Stomach smooth muscle (tissue), 2 donors: ENCODE results near the gene CAPN5.

ENCODE experiments used
- H3K27ac ChIP-seq: one replicate; pipeline ENCODE4 v1.7.0; 2013; ENCODE audit warnings: mild to moderate bottlenecking, low read length, inconsistent platforms
- H3K27me3 ChIP-seq, 2 donors: one replicate each; pipeline ENCODE4 v1.7.0; 2013; ENCODE audit warnings: low read length in 2 of 2; ENCODE audit not compliant: insufficient read depth in 2 of 2, control insufficient read depth in 1 of 2
- H3K36me3 ChIP-seq, 2 donors: one replicate each; pipeline ENCODE4 v1.7.0; 2013; ENCODE audit warnings: low read length in 2 of 2; ENCODE audit not compliant: control insufficient read depth in 2 of 2, insufficient read depth in 2 of 2
- H3K4me1 ChIP-seq: one replicate; pipeline ENCODE4 v1.7.0; 2013; ENCODE audit warnings: low read length; ENCODE audit not compliant: control insufficient read depth, insufficient read depth
- H3K4me3 ChIP-seq, 2 donors: one replicate each; pipeline ENCODE4 v1.7.0; 2013; ENCODE audit warnings: low read length in 2 of 2
- H3K9ac ChIP-seq, 2 donors: one replicate each; pipeline ENCODE4 v1.7.0; 2013; ENCODE audit warnings: low read length in 2 of 2, mild to moderate bottlenecking in 1 of 2
- H3K9me3 ChIP-seq, 2 donors: one replicate each; pipeline ENCODE4 v1.7.0; 2013; ENCODE audit warnings: low read length in 2 of 2; ENCODE audit not compliant: control insufficient read depth in 2 of 2
- donor health status: healthy.
- donor health status: Pancreatic carcinoma.

Gene CAPN5

DNA sequence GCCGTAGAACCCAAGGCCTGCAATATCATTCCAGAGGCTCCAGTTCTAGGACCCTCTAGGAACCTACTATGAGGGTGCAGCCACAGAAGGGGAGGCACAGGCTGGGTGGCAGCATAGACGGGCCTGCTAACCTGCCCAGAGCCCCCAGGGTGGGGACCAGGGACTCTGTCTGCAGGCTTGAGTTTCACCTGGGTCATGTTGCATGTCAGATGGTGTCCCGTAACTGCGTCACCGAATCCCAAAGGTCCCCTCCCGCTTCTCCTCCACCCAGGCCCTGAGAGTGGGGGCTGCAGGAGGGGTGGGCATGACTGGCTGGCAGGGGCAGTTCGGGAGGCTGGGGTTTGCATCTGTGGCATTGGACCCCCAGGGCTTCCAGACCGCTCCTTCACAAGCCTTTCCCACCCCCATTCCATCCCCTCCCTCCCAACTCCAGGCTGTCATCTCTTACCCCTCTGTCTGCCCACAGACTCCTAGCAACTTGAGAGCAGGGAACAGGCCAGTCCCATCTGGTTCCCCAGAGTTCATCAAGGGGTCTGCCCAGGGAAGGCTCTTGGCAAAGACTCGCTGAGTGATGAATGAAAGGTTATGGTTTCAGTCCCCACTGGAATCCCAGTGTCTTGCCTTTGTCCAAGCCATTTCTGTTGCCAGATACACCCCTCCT, 77.6 kb downstream of the CAPN5 start:
- Histone ChIP-seq H3K9ac (no peak overlapping the region), H3K27ac (no peak overlapping the region), H3K36me3 (no peaks in the 10 kb centered on the region), H3K4me1 (no peaks in the 10 kb centered on the region), H3K27me3 (peaks cover 2 to 7% of the 10 kb centered on the region in 2 donors), H3K9me3 (no peaks in the 10 kb centered on the region), H3K4me3 (no peak overlapping the region)

- peaks cover 2 to 7% of the 10 kb centered on the region in 2 donors for H3K27me3 ChIP-seq
- no peak overlapping the region for H3K4me3 ChIP-seq
- no peak overlapping the region for H3K9ac ChIP-seq
- no peak overlapping the region for H3K27ac ChIP-seq
- no peaks in the 10 kb centered on the region for H3K36me3 ChIP-seq
- no peaks in the 10 kb centered on the region for H3K9me3 ChIP-seq
- no peaks in the 10 kb centered on the region for H3K4me1 ChIP-seq
These were observed 78.2 kb downstream of the CAPN5 start for GRCh38 chr11:77144857-77145428.

GRCh38 chr11:77146261-77147035, 79.7 kb downstream of the CAPN5 start:
- Histone ChIP-seq H3K27ac (no peak overlapping the region), H3K9ac (no peak overlapping the region), H3K36me3 (no peaks in the 10 kb centered on the region), H3K9me3 (no peaks in the 10 kb centered on the region), H3K27me3 (peaks cover 2 to 7% of the 10 kb centered on the region in 2 donors), H3K4me1 (no peaks in the 10 kb centered on the region), H3K4me3 (no peak overlapping the region)

- H3K9me3 ChIP-seq, result no peaks in the 10 kb centered on the region
- H3K36me3 ChIP-seq, result no peaks in the 10 kb centered on the region
- peaks cover 2 to 7% of the 10 kb centered on the region in 2 donors for H3K27me3 ChIP-seq
- no peaks in the 10 kb centered on the region for H3K4me1 ChIP-seq
- H3K27ac ChIP-seq, result no peak overlapping the region
- H3K4me3 ChIP-seq, result no peak overlapping the region
- no peak overlapping the region for H3K9ac ChIP-seq
These were observed 80.2 kb downstream of the CAPN5 start for GRCh38 chr11:77147036-77147315.

GRCh38 chr11:77147668-77148321, 81.0 kb downstream of the CAPN5 start:
- no peak overlapping the region for H3K27ac ChIP-seq
- no peaks in the 10 kb centered on the region for H3K4me1 ChIP-seq
- no peaks in the 10 kb centered on the region for H3K36me3 ChIP-seq
- peaks cover 2 to 7% of the 10 kb centered on the region in 2 donors for H3K27me3 ChIP-seq
- no peaks in the 10 kb centered on the region for H3K9me3 ChIP-seq
- H3K4me3 ChIP-seq, result no peak overlapping the region
- no peak overlapping the region for H3K9ac ChIP-seq

- Histone ChIP-seq H3K9ac (no peak overlapping the region), H3K27me3 (peaks cover 2 to 7% of the 10 kb centered on the region in 2 donors), H3K4me1 (no peaks in the 10 kb centered on the region), H3K36me3 (no peaks in the 10 kb centered on the region), H3K4me3 (no peak overlapping the region), H3K27ac (no peak overlapping the region), H3K9me3 (no peaks in the 10 kb centered on the region)
These were observed 82.4 kb downstream of the CAPN5 start for GRCh38 chr11:77148963-77149715.

GRCh38 chr11:77149716-77150392, 83.1 kb downstream of the CAPN5 start:
- H3K9me3 ChIP-seq, result no peaks in the 10 kb centered on the region
- H3K27ac ChIP-seq, result no peak overlapping the region
- H3K4me3 ChIP-seq, result no peak overlapping the region
- no peaks in the 10 kb centered on the region for H3K4me1 ChIP-seq
- no peak overlapping the region for H3K9ac ChIP-seq
- no peaks in the 10 kb centered on the region for H3K36me3 ChIP-seq
- peaks cover 2 to 7% of the 10 kb centered on the region in 2 donors for H3K27me3 ChIP-seq

- no peak overlapping the region for H3K27ac ChIP-seq
- H3K4me3 ChIP-seq, result no peak overlapping the region
- H3K4me1 ChIP-seq, result no peaks in the 10 kb centered on the region
- H3K27me3 ChIP-seq, result peaks cover 2 to 7% of the 10 kb centered on the region in 2 donors
- H3K9me3 ChIP-seq, result no peaks in the 10 kb centered on the region
- no peaks in the 10 kb centered on the region for H3K36me3 ChIP-seq
- no peak overlapping the region for H3K9ac ChIP-seq
These were observed 84.1 kb downstream of the CAPN5 start for GRCh38 chr11:77150836-77151235.

- Histone ChIP-seq H3K9ac (no peak overlapping the region), H3K27me3 (peaks cover 2 to 7% of the 10 kb centered on the region in 2 donors), H3K27ac (no peak overlapping the region), H3K4me3 (no peak overlapping the region), H3K4me1 (no peaks in the 10 kb centered on the region), H3K9me3 (no peaks in the 10 kb centered on the region), H3K36me3 (no peaks in the 10 kb centered on the region)
These were observed 85.2 kb downstream of the CAPN5 start for GRCh38 chr11:77151804-77152509.
